PC-9 (cell line): ENCODE results near the gene MOSPD3.

Source experiments
- EZH2 ChIP-seq: fragments of 200-600 bp; sonication (generic); IDR thresholded peaks from 2 replicates; pipeline ENCODE4 v1.8.0; 2017; ENCODE audit warnings: antibody characterized with exemption, low read depth
- TF ChIP-seq, protein P1 (sequence below): fragments of 200-600 bp; sonication (generic); conservative IDR thresholded peaks from 2 replicates; pipeline ENCODE4 v1.6.1; 2017; ENCODE audit warnings: mixed run types, antibody characterized with exemption, mild to moderate bottlenecking, moderate library complexity

DNA sequence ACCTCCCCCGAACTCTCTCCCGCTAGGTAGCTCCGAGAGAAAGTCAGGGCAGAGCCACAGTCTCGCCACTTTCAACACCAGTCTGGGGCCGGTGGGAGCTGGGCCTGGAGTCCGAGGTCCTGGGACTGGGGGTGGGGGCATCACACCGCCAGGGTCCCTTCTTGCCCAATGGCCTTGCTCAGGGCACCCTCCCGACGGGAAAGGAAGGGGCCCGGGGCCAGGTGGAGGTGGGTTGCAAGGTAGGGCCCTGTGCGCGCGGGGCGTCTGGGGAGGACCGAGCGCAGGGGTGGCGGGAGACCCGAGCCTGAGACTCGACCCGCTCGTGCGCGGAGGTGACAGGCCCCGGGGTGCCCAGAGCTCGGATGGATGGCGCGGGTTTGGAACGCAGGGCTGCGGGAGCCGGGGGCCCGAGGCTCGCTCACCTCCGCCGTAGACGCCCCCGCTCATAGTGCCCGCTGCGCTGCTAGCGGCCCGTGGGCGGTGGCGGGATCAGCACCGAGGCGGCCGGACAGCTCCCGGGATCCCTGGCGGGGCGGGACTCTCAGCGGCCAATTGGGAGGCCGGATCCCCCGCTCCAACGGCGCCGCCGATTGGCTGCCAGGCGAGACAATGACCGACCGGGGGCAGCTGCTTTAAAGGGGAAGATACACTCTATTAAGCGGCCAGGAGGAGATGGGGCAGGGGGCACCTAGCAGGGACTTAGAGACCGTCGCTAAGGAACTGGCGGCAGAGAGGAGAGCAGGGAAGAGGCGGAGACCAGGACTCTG is 43.8 kb downstream of the MOSPD3 start, which contains the start of gene ACTL6B:
- TF ChIP-seq, protein P1, sequence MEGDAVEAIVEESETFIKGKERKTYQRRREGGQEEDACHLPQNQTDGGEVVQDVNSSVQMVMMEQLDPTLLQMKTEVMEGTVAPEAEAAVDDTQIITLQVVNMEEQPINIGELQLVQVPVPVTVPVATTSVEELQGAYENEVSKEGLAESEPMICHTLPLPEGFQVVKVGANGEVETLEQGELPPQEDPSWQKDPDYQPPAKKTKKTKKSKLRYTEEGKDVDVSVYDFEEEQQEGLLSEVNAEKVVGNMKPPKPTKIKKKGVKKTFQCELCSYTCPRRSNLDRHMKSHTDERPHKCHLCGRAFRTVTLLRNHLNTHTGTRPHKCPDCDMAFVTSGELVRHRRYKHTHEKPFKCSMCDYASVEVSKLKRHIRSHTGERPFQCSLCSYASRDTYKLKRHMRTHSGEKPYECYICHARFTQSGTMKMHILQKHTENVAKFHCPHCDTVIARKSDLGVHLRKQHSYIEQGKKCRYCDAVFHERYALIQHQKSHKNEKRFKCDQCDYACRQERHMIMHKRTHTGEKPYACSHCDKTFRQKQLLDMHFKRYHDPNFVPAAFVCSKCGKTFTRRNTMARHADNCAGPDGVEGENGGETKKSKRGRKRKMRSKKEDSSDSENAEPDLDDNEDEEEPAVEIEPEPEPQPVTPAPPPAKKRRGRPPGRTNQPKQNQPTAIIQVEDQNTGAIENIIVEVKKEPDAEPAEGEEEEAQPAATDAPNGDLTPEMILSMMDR: no peak
- no peak for TF ChIP-seq EZH2
